HG03045 (cell line): ENCODE measurements around the gene MEGF6.

Source experiments
- ATAC-seq: cut with Tn5 transposase; IDR thresholded peaks from one replicate; pipeline ENCODE4 v1.9.1; 2021; ENCODE audit warnings: mild to moderate bottlenecking, moderate library complexity; ENCODE audit not compliant: unreplicated experiment

MEGF6 gene

GRCh38 chr1:3506943-3507342, 104.4 kb downstream of the MEGF6 start:
- ATAC-seq, result no peak

- no peak for ATAC-seq
Observed at GRCh38 chr1:3506041-3506440, 105.3 kb downstream of the MEGF6 start.

GRCh38 chr1:3505161-3505560, 106.1 kb downstream of the MEGF6 start:
- no peak for ATAC-seq

- ATAC-seq, result no peak
Observed at GRCh38 chr1:3504822-3505153, 106.5 kb downstream of the MEGF6 start.

GRCh38 chr1:3504151-3504821, 107.0 kb downstream of the MEGF6 start:
- no peak for ATAC-seq

- no peak for ATAC-seq
Observed at GRCh38 chr1:3503525-3503886, 107.8 kb downstream of the MEGF6 start.

GRCh38 chr1:3502641-3503524, 108.4 kb downstream of the MEGF6 start:
- ATAC-seq, result no peak

GRCh38 chr1:3501856-3502640, 109.3 kb downstream of the MEGF6 start:
- ATAC-seq, result no peak

GRCh38 chr1:3501437-3501836, 109.9 kb downstream of the MEGF6 start:
- no peak for ATAC-seq

- no peak for ATAC-seq
Observed at GRCh38 chr1:3500265-3500835, 111.0 kb downstream of the MEGF6 start.

GRCh38 chr1:3499611-3500010, 111.7 kb downstream of the MEGF6 start:
- ATAC-seq, result no peak

GRCh38 chr1:3498986-3499385, 112.3 kb downstream of the MEGF6 start:
- ATAC-seq, result no peak

- no peak for ATAC-seq
Observed at GRCh38 chr1:3498246-3498930, 112.9 kb downstream of the MEGF6 start.

- ATAC-seq, result no peak
Observed at GRCh38 chr1:3497521-3497920, 113.8 kb downstream of the MEGF6 start.

- ATAC-seq, result no peak
Observed at GRCh38 chr1:3496916-3497315, 114.4 kb downstream of the MEGF6 start.

- ATAC-seq, result no peak
Observed at GRCh38 chr1:3495776-3496745, 115.2 kb downstream of the MEGF6 start.

GRCh38 chr1:3494321-3495308, 116.7 kb downstream of the MEGF6 start:
- ATAC-seq, result no peak

- no peak for ATAC-seq
Observed at GRCh38 chr1:3492545-3493246, 118.6 kb downstream of the MEGF6 start.
